CD4-positive, alpha-beta T cell treated with Interleukin-15 for 4 hours (primary cell): ENCODE data around the gene BMP10.

Experiments
- DNase-seq: peaks from one replicate; pipeline ENCODE4 v3.0.0-alpha.2; 2020; ENCODE audit warnings: low spot score

BMP10 gene

GRCh38 chr2:68819556-68819955, 51.6 kb downstream of the BMP10 start:
- DNase-seq = no peak

DNA sequence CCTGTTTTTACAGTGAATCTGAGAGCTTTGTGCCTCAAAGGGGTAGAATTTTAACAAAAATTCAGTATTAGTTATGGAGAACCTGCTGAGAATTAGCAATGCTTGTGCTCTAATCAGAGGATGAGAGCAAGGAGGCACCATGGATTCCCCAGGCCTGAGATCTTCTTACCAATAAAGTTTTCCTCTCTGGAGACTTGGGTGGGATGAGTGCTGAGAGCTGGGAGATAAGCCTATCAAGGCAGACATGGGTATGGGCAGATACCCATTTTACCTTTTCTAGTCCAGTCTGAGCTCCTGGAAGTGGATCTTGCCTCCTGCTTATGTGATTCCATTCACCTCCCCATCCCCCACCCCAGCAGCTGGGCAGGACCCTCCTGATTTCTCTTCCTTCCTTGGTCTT, 53.9 kb downstream of the BMP10 start:
- no peak for DNase-seq
